DOHH2 (cell line): ENCODE measurements around the gene LMOD1.

Source experiments
- H3F3A ChIP-seq: fragments of 200-600 bp; sonication (generic), shearing (Covaris generic); 2 replicates; pipeline ENCODE4 v1.6.0; 2016; ENCODE audit warnings: antibody characterized with exemption, mild to moderate bottlenecking; ENCODE audit not compliant: control insufficient read depth, insufficient read depth
- H3K27ac ChIP-seq: fragments of 200-600 bp; sonication (generic); 2 replicates; pipeline ENCODE4 v1.5.1; 2014; ENCODE audit warnings: low read depth, mild to moderate bottlenecking, low read length, moderate library complexity
- H3K27me3 ChIP-seq: fragments of 200-600 bp; sonication (generic); 2 replicates; pipeline ENCODE4 v1.6.1; 2014; ENCODE audit warnings: mild to moderate bottlenecking, low read length, mixed read lengths; ENCODE audit not compliant: control insufficient read depth
- H3K36me3 ChIP-seq: fragments of 200-600 bp; sonication (generic); 2 replicates; pipeline ENCODE4 v1.6.1; 2014; ENCODE audit warnings: mild to moderate bottlenecking, low read length, moderate library complexity, mixed read lengths; ENCODE audit not compliant: control insufficient read depth
- H3K4me1 ChIP-seq: fragments of 200-600 bp; sonication (generic); 2 replicates; pipeline ENCODE4 v1.6.1; 2014; ENCODE audit warnings: mild to moderate bottlenecking, low read length, mixed read lengths; ENCODE audit not compliant: control insufficient read depth
- H3K4me2 ChIP-seq: fragments of 200-600 bp; sonication (generic); 2 replicates; pipeline ENCODE4 v1.6.0; 2014; ENCODE audit warnings: mild to moderate bottlenecking, low read length, moderate library complexity
- H3K4me3 ChIP-seq: fragments of 200-600 bp; sonication (generic); 2 replicates; pipeline ENCODE4 v1.5.1; 2014; ENCODE audit warnings: mild to moderate bottlenecking, low read length, mixed read lengths
- H3K79me2 ChIP-seq: fragments of 200-600 bp; sonication (generic); 2 replicates; pipeline ENCODE4 v1.6.1; 2014; ENCODE audit warnings: mild to moderate bottlenecking, low read length, mixed read lengths; ENCODE audit not compliant: control insufficient read depth
- H3K9me2 ChIP-seq: fragments of 200-600 bp; sonication (generic); replicated peaks from 2 replicates; pipeline ENCODE4 v1.6.1; 2014; ENCODE audit warnings: mild to moderate bottlenecking, low read length, mixed read lengths; ENCODE audit not compliant: control insufficient read depth
- H3K9me3 ChIP-seq: fragments of 200-600 bp; sonication (generic); 2 replicates; pipeline ENCODE4 v1.6.1; 2014; ENCODE audit warnings: antibody characterized with exemption, low read length, mixed read lengths; ENCODE audit not compliant: control insufficient read depth, insufficient read depth
- H4K20me1 ChIP-seq: fragments of 200-600 bp; sonication (generic); 2 replicates; pipeline ENCODE4 v1.6.0; 2014; ENCODE audit warnings: low read depth, mild to moderate bottlenecking, antibody characterized with exemption, low read length, moderate library complexity; ENCODE audit not compliant: control insufficient read depth, insufficient read depth
- CTCF ChIP-seq: fragments of 200-600 bp; sonication (generic); IDR thresholded peaks from one replicate; pipeline ENCODE4 v1.5.1; 2014; ENCODE audit warnings: antibody characterized with exemption, mild to moderate bottlenecking, low read depth, low read length; ENCODE audit not compliant: poor library complexity, severe bottlenecking
- EZH2phosphoT487 ChIP-seq: fragments of 200-600 bp; sonication (generic); IDR thresholded peaks from 2 replicates; pipeline ENCODE4 v1.6.1; 2017; ENCODE audit warnings: borderline replicate concordance, mild to moderate bottlenecking, antibody characterized with exemption, low read length, moderate library complexity, mixed read lengths

The LMOD1 gene

GRCh38 chr1:201890806-201891450 lies 55.4 kb downstream of the LMOD1 start:
- peaks cover 42% of the 10 kb centered on the region for H3K27me3 ChIP-seq
- no peak overlapping the region for H3K4me3 ChIP-seq
- peaks cover 3% of the 10 kb centered on the region for H3K4me1 ChIP-seq
- H3K79me2 ChIP-seq, result no peaks in the 10 kb centered on the region
- no peaks in the 10 kb centered on the region for H4K20me1 ChIP-seq
- H3K4me2 ChIP-seq, result no peak overlapping the region
- no peak for TF ChIP-seq CTCF
- TF ChIP-seq EZH2phosphoT487, result no peak
- H3K36me3 ChIP-seq, result no peaks in the 10 kb centered on the region
- no peaks in the 10 kb centered on the region for H3K9me3 ChIP-seq
- no peak overlapping the region for H3K27ac ChIP-seq
- H3F3A ChIP-seq, result no peaks in the 10 kb centered on the region
- H3K9me2 ChIP-seq, result no peaks in the 10 kb centered on the region

- Histone ChIP-seq H3F3A (no peaks in the 10 kb centered on the region), H3K9me2 (no peaks in the 10 kb centered on the region)
- TF ChIP-seq EZH2phosphoT487 (no peak), CTCF (no peak)
Measured at GRCh38 chr1:201890223-201890622, 56.1 kb downstream of the LMOD1 start.

GRCh38 chr1:201889090-201889968 lies 57.0 kb downstream of the LMOD1 start:
- no peaks in the 10 kb centered on the region for H3K9me3 ChIP-seq
- no peak overlapping the region for H3K4me2 ChIP-seq
- TF ChIP-seq CTCF, result no peak
- no peak for TF ChIP-seq EZH2phosphoT487
- H3K79me2 ChIP-seq, result no peaks in the 10 kb centered on the region
- no peaks in the 10 kb centered on the region for H3K9me2 ChIP-seq
- no peaks in the 10 kb centered on the region for H3K4me1 ChIP-seq
- H3K27ac ChIP-seq, result no peak overlapping the region
- H4K20me1 ChIP-seq, result no peaks in the 10 kb centered on the region
- no peak overlapping the region for H3K4me3 ChIP-seq
- no peaks in the 10 kb centered on the region for H3F3A ChIP-seq
- peaks cover 53% of the 10 kb centered on the region for H3K27me3 ChIP-seq
- H3K36me3 ChIP-seq, result no peaks in the 10 kb centered on the region

More at GRCh38 chr1:201890223-201890622, 56.1 kb downstream of the LMOD1 start:
- H3K4me2 ChIP-seq, result no peak overlapping the region
- no peaks in the 10 kb centered on the region for H3K79me2 ChIP-seq
- H3K4me3 ChIP-seq, result no peak overlapping the region
- no peaks in the 10 kb centered on the region for H3K36me3 ChIP-seq
- H3K4me1 ChIP-seq, result no peaks in the 10 kb centered on the region
- peaks cover 49% of the 10 kb centered on the region for H3K27me3 ChIP-seq
- H3K27ac ChIP-seq, result no peak overlapping the region
- H3K9me3 ChIP-seq, result no peaks in the 10 kb centered on the region
- no peaks in the 10 kb centered on the region for H4K20me1 ChIP-seq
